Osteoblast (primary cell): Measurements from ENCODE around the gene ERLIN1. TPM values are rescaled to one million over a fixed set of nuclear protein-coding genes. Genes with fewer than 3 reads are reported as not detected.
"Not testable (repeated sequence)": the region's sequence is repeated elsewhere in the genome, so short reads cannot be mapped to it uniquely, and the experiment has no call there.

Experiments used
- DNase-seq: peaks from one replicate; pipeline ENCODE4 v3.0.0; 2011; ENCODE audit warnings: low spot score, mixed read lengths; ENCODE audit not compliant: insufficient read length; ENCODE audit errors: missing footprints
- H2AFZ ChIP-seq: 2 replicates; pipeline ENCODE4 v1.6.0; 2011; ENCODE audit warnings: mild to moderate bottlenecking, low read length
- H3K27ac ChIP-seq: 2 replicates; pipeline ENCODE4 v1.5.1; 2011; ENCODE audit warnings: mild to moderate bottlenecking, low read depth, low read length, moderate library complexity
- H3K27me3 ChIP-seq: 2 replicates; pipeline ENCODE4 v1.6.0; 2012; ENCODE audit warnings: mild to moderate bottlenecking, control low read depth, inconsistent platforms, low read length, moderate library complexity; ENCODE audit not compliant: insufficient read depth
- H3K36me3 ChIP-seq: 2 replicates; pipeline ENCODE4 v1.5.1; 2011; ENCODE audit warnings: mild to moderate bottlenecking, low read length, control low read depth, moderate library complexity; ENCODE audit not compliant: insufficient read depth
- H3K4me1 ChIP-seq: 2 replicates; pipeline ENCODE4 v1.5.1; 2011; ENCODE audit warnings: mild to moderate bottlenecking, low read length, control low read depth, moderate library complexity; ENCODE audit not compliant: insufficient read depth
- H3K4me2 ChIP-seq: 2 replicates; pipeline ENCODE4 v1.6.0; 2011; ENCODE audit warnings: mild to moderate bottlenecking, low read length; ENCODE audit not compliant: insufficient read depth
- H3K4me3 ChIP-seq: fragments of 200-600 bp; sonication (generic); 3 replicates; pipeline ENCODE4 v1.5.1; 2012; ENCODE audit warnings: mild to moderate bottlenecking, low read length, inconsistent platforms; ENCODE audit not compliant: insufficient read depth
- H3K79me2 ChIP-seq: 2 replicates; pipeline ENCODE4 v1.6.0; 2012; ENCODE audit warnings: mild to moderate bottlenecking, low read length, control low read depth, inconsistent platforms; ENCODE audit not compliant: insufficient read depth
- H3K9me3 ChIP-seq: 2 replicates; pipeline ENCODE4 v1.5.1; 2011; ENCODE audit warnings: low read depth, low read length, control low read depth
- H4K20me1 ChIP-seq: 2 replicates; pipeline ENCODE4 v1.6.0; 2012; ENCODE audit warnings: mild to moderate bottlenecking, low read length, control low read depth; ENCODE audit not compliant: insufficient read depth
- CTCF ChIP-seq: IDR thresholded peaks from 2 replicates; pipeline ENCODE4 v1.5.1; 2011; ENCODE audit warnings: mild to moderate bottlenecking, low read depth, low read length, moderate library complexity; ENCODE audit errors: extremely low read depth
- total RNA-seq: library from RNA; depleted of rRNA; stranded (reverse); fragments of >200 nt; gene quantifications from 2 replicates; pipeline ENCODE4 v1.2.3, GENCODE V29; 2012

Gene ERLIN1
- total RNA-seq, 1 donor = 28.6 TPM

- H4K20me1 ChIP-seq = no peaks in the 10 kb centered on the region
- TF ChIP-seq CTCF = no peak
- no peak overlapping the region for H2AFZ ChIP-seq
- no peaks in the 10 kb centered on the region for H3K9me3 ChIP-seq
- no peak overlapping the region for H3K4me2 ChIP-seq
- H3K4me1 ChIP-seq = no peaks in the 10 kb centered on the region
- no peak overlapping the region for H3K27ac ChIP-seq
- DNase-seq = no peak
- H3K4me3 ChIP-seq = no peak overlapping the region
- H3K36me3 ChIP-seq = no peaks in the 10 kb centered on the region
- no peaks in the 10 kb centered on the region for H3K79me2 ChIP-seq
- H3K27me3 ChIP-seq = peaks cover 6% of the 10 kb centered on the region
Observed at GRCh38 chr10:100128951-100129350, 56.9 kb downstream of the ERLIN1 start.

- not testable (repeated sequence) for H3K9me3 ChIP-seq, DNase-seq, H3K4me2 ChIP-seq, H3K36me3 ChIP-seq, H2AFZ ChIP-seq, H3K4me3 ChIP-seq, H3K4me1 ChIP-seq, H3K27me3 ChIP-seq, H3K27ac ChIP-seq, H4K20me1 ChIP-seq, H3K79me2 ChIP-seq
Observed at GRCh38 chr10:100125335-100125734, 60.5 kb downstream of the ERLIN1 start.

GRCh38 chr10:100124097-100124496 lies 61.7 kb downstream of the ERLIN1 start:
- H3K27ac ChIP-seq = no peak overlapping the region
- no peaks in the 10 kb centered on the region for H3K4me1 ChIP-seq
- no peaks in the 10 kb centered on the region for H4K20me1 ChIP-seq
- no peak overlapping the region for H3K4me2 ChIP-seq
- H2AFZ ChIP-seq = no peak overlapping the region
- H3K36me3 ChIP-seq = no peaks in the 10 kb centered on the region
- no peaks in the 10 kb centered on the region for H3K79me2 ChIP-seq
- H3K9me3 ChIP-seq = no peaks in the 10 kb centered on the region
- DNase-seq = no peak
- no peak for TF ChIP-seq CTCF
- H3K27me3 ChIP-seq = no peaks in the 10 kb centered on the region
- H3K4me3 ChIP-seq = no peak overlapping the region

- H3K4me1 ChIP-seq = no peaks in the 10 kb centered on the region
- no peaks in the 10 kb centered on the region for H4K20me1 ChIP-seq
- no peak for TF ChIP-seq CTCF
- H3K9me3 ChIP-seq = no peaks in the 10 kb centered on the region
- H3K4me3 ChIP-seq = no peak overlapping the region
- H3K27me3 ChIP-seq = no peaks in the 10 kb centered on the region
- no peak overlapping the region for H3K27ac ChIP-seq
- no peak overlapping the region for H3K4me2 ChIP-seq
- H3K36me3 ChIP-seq = no peaks in the 10 kb centered on the region
- no peak for DNase-seq
- no peak overlapping the region for H2AFZ ChIP-seq
- no peaks in the 10 kb centered on the region for H3K79me2 ChIP-seq
Observed at GRCh38 chr10:100122780-100123179, 63.0 kb downstream of the ERLIN1 start.
